Gastrocnemius medialis (tissue), 4 donors: ENCODE results near the gene AK1.

Experiments used
- CTCF ChIP-seq, 5 experiments: fragments of 450-650 bp in 3 of 5; fragments of 200-600 bp in 2 of 5; sonication (generic) in 2 of 5; IDR thresholded peaks in 4 of 5; conservative IDR thresholded peaks in 1 of 5; 1 replicate in 4 of 5; 2 replicates in 1 of 5; pipeline ENCODE4 v1.5.1; 2016 to 2019; ENCODE audit warnings: antibody characterized with exemption in 5 of 5, mild to moderate bottlenecking in 3 of 5, moderate library complexity in 3 of 5
- POLR2A ChIP-seq, 2 donors: fragments of 450-650 bp; IDR thresholded peaks; one replicate each; pipeline ENCODE4 v1.6.1; 2017; ENCODE audit warnings: antibody characterized with exemption in 2 of 2, mild to moderate bottlenecking in 2 of 2, moderate library complexity in 2 of 2

- no peak for TF ChIP-seq CTCF (IDR thresholded peaks at IDR 0.05 in 4 of 5, conservative IDR thresholded peaks at IDR 0.05 in 1 of 5)
- TF ChIP-seq POLR2A (IDR thresholded peaks at IDR 0.05), result no peak
Observed at GRCh38 chr9:127896395-127897192, 19.1 kb upstream of the AK1 start.
